Trophoblast cell (in vitro differentiated cells and primary cell): ENCODE results near the gene THBS2. TPM values are rescaled to one million over a fixed set of nuclear protein-coding genes. Genes with fewer than 3 reads are reported as not detected.

Experiments used
- DNase-seq, 2 donors: peaks; one replicate each; pipeline ENCODE4 v3.0.0-alpha.2; 2016
- H2AFZ ChIP-seq: 2 replicates; pipeline ENCODE4 v1.6.1; 2013; ENCODE audit warnings: low read length, moderate library complexity, mild to moderate bottlenecking; ENCODE audit not compliant: insufficient read depth, poor library complexity
- H2AK5ac ChIP-seq: 2 replicates; pipeline ENCODE4 v1.6.1; 2013; ENCODE audit warnings: mild to moderate bottlenecking, low read length
- H2BK120ac ChIP-seq: 2 replicates; pipeline ENCODE4 v1.6.1; 2013; ENCODE audit warnings: low read length, mild to moderate bottlenecking, moderate library complexity; ENCODE audit not compliant: insufficient read depth, poor library complexity
- H2BK12ac ChIP-seq: 2 replicates; pipeline ENCODE4 v1.6.1; 2013; ENCODE audit warnings: mild to moderate bottlenecking, low read length, moderate library complexity
- H2BK5ac ChIP-seq: 2 replicates; pipeline ENCODE4 v1.6.1; 2013; ENCODE audit warnings: low read length, low read depth, moderate library complexity, mild to moderate bottlenecking; ENCODE audit not compliant: poor library complexity
- H3K14ac ChIP-seq: 2 replicates; pipeline ENCODE4 v1.6.1; 2013; ENCODE audit warnings: mild to moderate bottlenecking, low read length
- H3K18ac ChIP-seq: 2 replicates; pipeline ENCODE4 v1.6.1; 2013; ENCODE audit warnings: mild to moderate bottlenecking, low read length
- H3K23ac ChIP-seq: 2 replicates; pipeline ENCODE4 v1.6.1; 2013; ENCODE audit warnings: low read length
- H3K27ac ChIP-seq: 2 replicates; pipeline ENCODE4 v1.5.1; 2013; ENCODE audit warnings: low read depth, mild to moderate bottlenecking, inconsistent platforms, low read length, moderate library complexity
- H3K27me3 ChIP-seq: 2 replicates; pipeline ENCODE4 v1.6.1; 2013; ENCODE audit warnings: inconsistent platforms, mild to moderate bottlenecking, low read length, moderate library complexity; ENCODE audit not compliant: insufficient read depth
- H3K36me3 ChIP-seq, 2 experiments: 1 replicate in 1 of 2; 2 replicates in 1 of 2; pipeline ENCODE4 v1.6.1; 2013; ENCODE audit warnings: low read length in 2 of 2, mild to moderate bottlenecking in 2 of 2, moderate library complexity in 1 of 2; ENCODE audit not compliant: insufficient read depth in 2 of 2, control insufficient read depth in 1 of 2
- H3K4ac ChIP-seq: 2 replicates; pipeline ENCODE4 v1.6.1; 2013; ENCODE audit warnings: low read depth, mild to moderate bottlenecking, low read length, moderate library complexity
- H3K4me1 ChIP-seq, 2 experiments: 1 replicate in 1 of 2; 2 replicates in 1 of 2; pipeline ENCODE4 v1.6.1; 2013; ENCODE audit warnings: low read length in 2 of 2, mild to moderate bottlenecking in 2 of 2, moderate library complexity in 1 of 2; ENCODE audit not compliant: insufficient read depth in 2 of 2, control insufficient read depth in 1 of 2
- H3K4me2 ChIP-seq: 2 replicates; pipeline ENCODE4 v1.6.1; 2013; ENCODE audit warnings: inconsistent platforms, mild to moderate bottlenecking, low read length, moderate library complexity
- H3K4me3 ChIP-seq: 2 replicates; pipeline ENCODE4 v1.5.1; 2013; ENCODE audit warnings: mild to moderate bottlenecking, low read depth, low read length, inconsistent platforms
- H3K79me1 ChIP-seq: one replicate; pipeline ENCODE4 v1.6.1; 2013; ENCODE audit warnings: low read length
- H3K79me2 ChIP-seq: 2 replicates; pipeline ENCODE4 v1.6.1; 2013; ENCODE audit warnings: low read length, mild to moderate bottlenecking; ENCODE audit not compliant: control insufficient read depth, insufficient read depth, poor library complexity
- H3K9ac ChIP-seq: 2 replicates; pipeline ENCODE4 v1.6.1; 2013; ENCODE audit warnings: mild to moderate bottlenecking, low read length
- H3K9me3 ChIP-seq: 2 replicates; pipeline ENCODE4 v1.6.1; 2013; ENCODE audit warnings: low read depth, mild to moderate bottlenecking, control low read depth, inconsistent platforms, low read length; ENCODE audit not compliant: insufficient read depth
- H4K12ac ChIP-seq: 2 replicates; pipeline ENCODE4 v1.6.1; 2013; ENCODE audit warnings: low read depth, mild to moderate bottlenecking, low read length, moderate library complexity
- H4K8ac ChIP-seq: 2 replicates; pipeline ENCODE4 v1.6.1; 2013; ENCODE audit warnings: low read depth, mild to moderate bottlenecking, low read length, moderate library complexity
- H4K91ac ChIP-seq: one replicate; pipeline ENCODE4 v1.6.1; 2013; ENCODE audit warnings: low read depth, mild to moderate bottlenecking, low read length, moderate library complexity
- WGBS: extraction: QIAGEN DNeasy Blood & Tissue Kit; methylation state at CpG from one replicate; pipeline ENCODE4 v1.1.7; 2013; ENCODE audit warnings: missing lambda C conversion rate; ENCODE audit not compliant: insufficient read length, insufficient coverage; ENCODE audit errors: extremely low coverage; 5-methylcytosine and 5-hydroxymethylcytosine counted together
- polyA plus RNA-seq: library from polyadenylated mRNA; stranded (reverse); fragments of 200-250 nt; gene quantifications from 2 replicates; pipeline ENCODE4 v1.2.3, GENCODE V29; 2013

THBS2 gene
- 0.12 and 0.24 TPM in 2 replicates for polyA plus RNA-seq

GRCh38 chr6:169253337-169254238, at the start of gene THBS2:
THBS2 (minus strand) TSS chr6:169253846; CDS start chr6:169250784, 3,062 bp downstream.
- WGBS = no CpG with 5 or more reads among the region's 34 CpGs
- Histone ChIP-seq H3K9ac (no peak within 1 kb of the TSS), H3K4ac (no peak within 1 kb of the TSS), H3K27me3 (peaks cover 25% of the 10 kb centered on the region), H4K12ac (no peak within 1 kb of the TSS), H3K79me2 (no peaks in the 10 kb centered on the region), H4K8ac (no peak within 1 kb of the TSS), H3K18ac (no peak within 1 kb of the TSS), H3K4me2 (peak within 1 kb of the TSS; percentile 60), H3K4me3 (peak within 1 kb of the TSS; percentile 42), H2BK120ac (no peak within 1 kb of the TSS), H3K9me3 (peaks cover 12% of the 10 kb centered on the region), H2BK5ac (no peak within 1 kb of the TSS), H2AK5ac (no peak within 1 kb of the TSS), H2AFZ (no peak within 1 kb of the TSS), H3K23ac (no peak within 1 kb of the TSS), H2BK12ac (no peak within 1 kb of the TSS), H3K14ac (no peak within 1 kb of the TSS), H3K4me1 (no peaks in the 10 kb centered on the region), H3K36me3 (no peaks in the 10 kb centered on the region), H3K27ac (no peak within 1 kb of the TSS), H4K91ac (no peak within 1 kb of the TSS), H3K79me1 (no peaks in the 10 kb centered on the region)
- no peak for DNase-seq

DNA sequence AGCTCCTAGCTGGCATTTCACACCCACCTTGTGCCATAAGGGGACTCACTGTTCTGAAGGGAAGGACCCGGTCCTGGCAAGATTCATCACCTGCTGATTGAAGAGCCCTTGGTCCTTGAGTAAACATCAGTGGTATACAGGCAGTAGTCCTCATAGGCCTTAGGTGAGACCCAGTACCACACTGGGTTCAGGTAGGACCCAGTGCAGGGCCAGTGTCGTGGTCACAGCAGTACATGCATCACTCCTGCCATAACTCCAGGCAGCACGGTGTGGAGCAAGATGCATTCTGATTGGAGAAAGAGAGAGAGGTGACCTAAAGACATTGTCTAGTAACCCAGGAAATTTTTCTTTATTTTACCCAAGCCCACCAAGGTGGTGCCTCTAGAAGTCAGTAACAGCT, 49.1 kb upstream of the THBS2 start:
- H3K79me1 ChIP-seq = no peaks in the 10 kb centered on the region
- no peak overlapping the region for H2BK120ac ChIP-seq
- no peak overlapping the region for H3K18ac ChIP-seq
- H3K9ac ChIP-seq = no peak overlapping the region
- no peak overlapping the region for H2AFZ ChIP-seq
- no peaks in the 10 kb centered on the region for H3K4me1 ChIP-seq
- H3K79me2 ChIP-seq = no peaks in the 10 kb centered on the region
- H4K91ac ChIP-seq = no peak overlapping the region
- H3K9me3 ChIP-seq = no peaks in the 10 kb centered on the region
- H3K14ac ChIP-seq = no peak overlapping the region
- H2BK5ac ChIP-seq = no peak overlapping the region
- no peak overlapping the region for H3K4ac ChIP-seq
- no peak overlapping the region for H2AK5ac ChIP-seq
- H3K23ac ChIP-seq = no peak overlapping the region
- no peak overlapping the region for H3K4me3 ChIP-seq
- WGBS = no CpG with 5 or more reads among the region's 3 CpGs
- H4K8ac ChIP-seq = no peak overlapping the region
- no peaks in the 10 kb centered on the region for H3K27me3 ChIP-seq
- no peak for DNase-seq
- H4K12ac ChIP-seq = no peak overlapping the region
- H2BK12ac ChIP-seq = no peak overlapping the region
- no peak overlapping the region for H3K27ac ChIP-seq
- no peak overlapping the region for H3K4me2 ChIP-seq
- no peaks in the 10 kb centered on the region for H3K36me3 ChIP-seq

- no peak overlapping the region for H2BK12ac ChIP-seq
- no peak overlapping the region for H3K9ac ChIP-seq
- no peak overlapping the region for H2BK120ac ChIP-seq
- no peaks in the 10 kb centered on the region for H3K79me2 ChIP-seq
- no peak overlapping the region for H3K27ac ChIP-seq
- H3K18ac ChIP-seq = no peak overlapping the region
- H3K4me3 ChIP-seq = no peak overlapping the region
- no peaks in the 10 kb centered on the region for H3K4me1 ChIP-seq
- H3K14ac ChIP-seq = no peak overlapping the region
- H3K23ac ChIP-seq = no peak overlapping the region
- no peak overlapping the region for H4K91ac ChIP-seq
- H3K4ac ChIP-seq = no peak overlapping the region
- no peak overlapping the region for H2BK5ac ChIP-seq
- H3K4me2 ChIP-seq = no peak overlapping the region
- H4K12ac ChIP-seq = no peak overlapping the region
- H2AK5ac ChIP-seq = no peak overlapping the region
- no peak for DNase-seq
- H4K8ac ChIP-seq = no peak overlapping the region
- H3K36me3 ChIP-seq = no peaks in the 10 kb centered on the region
- H3K79me1 ChIP-seq = no peaks in the 10 kb centered on the region
- H2AFZ ChIP-seq = no peak overlapping the region
- H3K27me3 ChIP-seq = no peaks in the 10 kb centered on the region
- no peaks in the 10 kb centered on the region for H3K9me3 ChIP-seq
These were observed 48.6 kb upstream of the THBS2 start for GRCh38 chr6:169302255-169302654.

- Histone ChIP-seq H3K23ac (no peak overlapping the region), H3K4ac (no peak overlapping the region), H3K36me3 (no peaks in the 10 kb centered on the region), H3K4me3 (no peak overlapping the region), H3K4me2 (no peak overlapping the region), H3K4me1 (no peaks in the 10 kb centered on the region), H3K79me1 (no peaks in the 10 kb centered on the region), H3K9ac (no peak overlapping the region), H4K12ac (no peak overlapping the region), H3K18ac (no peak overlapping the region), H3K27ac (no peak overlapping the region), H4K8ac (no peak overlapping the region), H2AK5ac (no peak overlapping the region), H4K91ac (no peak overlapping the region), H2AFZ (no peak overlapping the region), H3K14ac (no peak overlapping the region), H3K79me2 (no peaks in the 10 kb centered on the region), H3K9me3 (no peaks in the 10 kb centered on the region), H2BK120ac (no peak overlapping the region), H2BK12ac (no peak overlapping the region), H3K27me3 (no peaks in the 10 kb centered on the region), H2BK5ac (no peak overlapping the region)
- no peak for DNase-seq
- WGBS = no CpG with 5 or more reads among the region's 4 CpGs
These were observed 47.3 kb upstream of the THBS2 start for GRCh38 chr6:169300916-169301315.
